B cell (primary cell): ENCODE measurements around the gene LRRC57. TPM values are rescaled to one million over a fixed set of nuclear protein-coding genes. Genes with fewer than 3 reads are reported as not detected.

ENCODE experiments used
- ATAC-seq: fragments of 200-7000 bp; cut with Tn5 transposase; one replicate; pipeline ENCODE4 v1.10.0; 2021; ENCODE audit warnings: low read depth, mild to moderate bottlenecking, moderate number of reproducible peaks, moderate library complexity
- CTCF ChIA-PET: fragments of 350-600 bp; sonication (Branson Sonifier 250); formaldehyde crosslinking; loops from one replicate; lab custom pipeline; 2021; ENCODE audit warnings: antibody characterized with exemption, inconsistent platforms; lab: Charles Lee
- POLR2A ChIA-PET: fragments of 350-600 bp; sonication (Branson Sonifier 250); formaldehyde crosslinking; loops from one replicate; lab custom pipeline; 2021; ENCODE audit warnings: antibody characterized with exemption; lab: Charles Lee
- DNase-seq: peaks from one replicate; pipeline ENCODE4 v3.0.0; 2013
- H2AFZ ChIP-seq: 2 replicates; pipeline ENCODE4 v1.6.1; 2012; ENCODE audit warnings: mild to moderate bottlenecking, low read depth, low read length; ENCODE audit not compliant: insufficient read depth, poor library complexity, severe bottlenecking
- H3K27ac ChIP-seq, 2 donors: 1 replicate in 1 of 2; 2 replicates in 1 of 2; pipeline ENCODE4 v1.5.1; 2012 to 2013; ENCODE audit warnings: low read length in 2 of 2, mild to moderate bottlenecking in 2 of 2, moderate library complexity in 1 of 2
- H3K27me3 ChIP-seq, 4 experiments: fragments of 200-600 bp in 1 of 4; sonication (generic) in 1 of 4; replicated peaks in 1 of 4; 1 replicate in 2 of 4; 2 replicates in 2 of 4; pipeline versions ENCODE4 v1.6.1 to v1.7.0; 2013 to 2016; ENCODE audit warnings: low read length in 3 of 4, mild to moderate bottlenecking in 2 of 4, mixed read lengths in 1 of 4, moderate library complexity in 1 of 4; ENCODE audit not compliant: insufficient read depth in 4 of 4, control insufficient read depth in 3 of 4; ENCODE audit errors: control extremely low read depth in 1 of 4
- H3K36me3 ChIP-seq, 2 experiments: replicated peaks in 1 of 2; 1 replicate in 1 of 2; 2 replicates in 1 of 2; pipeline versions ENCODE4 v1.6.1 to v1.7.1; 2013; ENCODE audit warnings: low read length in 1 of 2; ENCODE audit not compliant: insufficient read depth in 2 of 2, control insufficient read depth in 1 of 2; ENCODE audit errors: control extremely low read depth in 1 of 2, extremely low read depth in 1 of 2
- H3K4me1 ChIP-seq, 2 donors: fragments of 200-600 bp in 1 of 2; sonication (generic) in 1 of 2; 1 replicate in 1 of 2; 2 replicates in 1 of 2; pipeline versions ENCODE4 v1.5.1 to v1.6.1; 2013 to 2017; ENCODE audit warnings: low read length in 2 of 2; ENCODE audit not compliant: control insufficient read depth in 2 of 2, insufficient read depth in 2 of 2
- H3K4me2 ChIP-seq: replicated peaks from 2 replicates; pipeline ENCODE3; 2012; ENCODE audit warnings: mild to moderate bottlenecking, low read depth, low read length; ENCODE audit not compliant: poor library complexity, severe bottlenecking
- H3K4me3 ChIP-seq, 5 experiments: fragments of 200-600 bp in 1 of 5; sonication (generic) in 1 of 5; 1 replicate in 3 of 5; 2 replicates in 2 of 5; pipeline versions ENCODE4 v1.5.1 to v1.7.0; 2011 to 2016; ENCODE audit warnings: low read length in 4 of 5, mild to moderate bottlenecking in 4 of 5, low read depth in 2 of 5, control low read depth in 1 of 5, moderate library complexity in 1 of 5; ENCODE audit not compliant: insufficient read depth in 1 of 5; ENCODE audit errors: control extremely low read depth in 1 of 5, extremely low read depth in 1 of 5
- H3K79me2 ChIP-seq: fragments of 200-600 bp; sonication (generic); one replicate; pipeline ENCODE4 v1.6.0; 2016; ENCODE audit warnings: low read length; ENCODE audit not compliant: control insufficient read depth, insufficient read depth
- H3K9ac ChIP-seq: fragments of 200-600 bp; sonication (generic); 2 replicates; pipeline ENCODE4 v1.6.1; 2017; ENCODE audit warnings: mild to moderate bottlenecking, low read length, moderate library complexity
- H3K9me3 ChIP-seq, 3 donors: one replicate each; pipeline versions ENCODE4 v1.6.1 to v1.7.1; 2013; ENCODE audit warnings: low read length in 2 of 3; ENCODE audit not compliant: control insufficient read depth in 2 of 3, insufficient read depth in 1 of 3; ENCODE audit errors: control extremely low read depth in 1 of 3
- H4K20me1 ChIP-seq: 2 replicates; pipeline ENCODE4 v1.6.0; 2012; ENCODE audit warnings: mild to moderate bottlenecking, low read length; ENCODE audit not compliant: insufficient read depth, control insufficient read depth, poor library complexity, severe bottlenecking
- H3K27ac Mint-ChIP-seq: one replicate; pipeline ENCODE4 v1.8.0; 2021; ENCODE audit warnings: mixed read lengths
- H3K27me3 Mint-ChIP-seq: one replicate; pipeline ENCODE4 v1.8.0; 2021; ENCODE audit warnings: mixed read lengths
- H3K4me1 Mint-ChIP-seq: one replicate; pipeline ENCODE4 v1.8.0; 2021; ENCODE audit warnings: mixed read lengths
- H3K4me3 Mint-ChIP-seq: one replicate; pipeline ENCODE4 v1.8.0; 2021; ENCODE audit warnings: mixed read lengths
- H3K9me3 Mint-ChIP-seq: one replicate; pipeline ENCODE4 v1.8.0; 2022; ENCODE audit warnings: mixed read lengths; ENCODE audit not compliant: insufficient read depth
- CTCF ChIP-seq: fragments of 200-600 bp; IDR thresholded peaks from one replicate; pipeline ENCODE4 v1.8.0; 2022; ENCODE audit warnings: antibody characterized with exemption, mild to moderate bottlenecking
- EZH2 ChIP-seq: IDR thresholded peaks from 2 replicates; pipeline ENCODE4 v1.6.1; 2012; ENCODE audit warnings: borderline replicate concordance, low read depth, mild to moderate bottlenecking, moderate library complexity, low read length; ENCODE audit not compliant: insufficient read depth, poor library complexity, severe bottlenecking
- WGBS: methylation state at CpG from one replicate; pipeline ENCODE4 v1.1.5; 2013; ENCODE audit warnings: missing lambda C conversion rate; ENCODE audit not compliant: insufficient coverage; 5-methylcytosine and 5-hydroxymethylcytosine counted together
- intact Hi-C: fragments of 100-400 bp; cut with micrococcal nuclease; formaldehyde crosslinking; loops from one replicate; pipeline ENCODE4 v1.10.0; 2022
- polyA plus RNA-seq: library from polyadenylated mRNA; depleted of rRNA; stranded (reverse); fragments of >200 nt; gene quantifications from 2 replicates; pipeline ENCODE4 v1.2.3, GENCODE V29; 2012
- total RNA-seq, 2 donors: library from RNA; stranded (reverse); fragments of 120-200 nt in 1 of 2; gene quantifications; 1 replicate in 1 of 2; 2 replicates in 1 of 2; pipeline versions ENCODE4 v1.2.3 to v1.2.4, GENCODE V29; 2013 to 2022

LRRC57 gene
- total and polyA plus RNA-seq, 2 donors (not counting 1 experiment from before 2014, with no cell fraction given) = 13.9 to 25.4 TPM

- H3K4me3 ChIP-seq = peak overlapping the region in 4 of 5 experiments; percentile 99 to 100 (median 99)
- ATAC-seq (no peak), DNase-seq (no peak)
- peaks cover 20 to 26% of the 10 kb centered on the region in 2 donors for H3K4me1 ChIP-seq
- no peaks in the 10 kb centered on the region for H3K27me3 ChIP-seq
- peaks cover 71% of the 10 kb centered on the region for H3K79me2 ChIP-seq
- peak overlapping the region; percentile 81 for H3K4me3 Mint-ChIP-seq
- no peaks in the 10 kb centered on the region for H3K9me3 Mint-ChIP-seq
- peak overlapping the region; percentile 100 for H2AFZ ChIP-seq
- no peaks in the 10 kb centered on the region for H3K27me3 Mint-ChIP-seq
- WGBS = 60% methylated on average over 7 of the region's 12 CpGs
- POLR2A ChIA-PET = interaction anchor here (0.7 to 2.1 kb wide), 2 partner anchors 25 to 277 kb away, joined by 3 to 9 read pairs; partner anchors contain the start of genes STARD9 and TMEM87A
- peak overlapping the region; percentile 22 for H3K9ac ChIP-seq
- peaks cover 41% of the 10 kb centered on the region for H3K4me1 Mint-ChIP-seq
- peaks cover 0 to 3% (median 0%) of the 10 kb centered on the region in 3 donors for H3K9me3 ChIP-seq
- peak overlapping the region; percentile 39 for H3K27ac Mint-ChIP-seq
- no peak for TF ChIP-seq EZH2
- TF ChIP-seq CTCF = no peak
- intact Hi-C loops = loop anchor here (2.0 kb wide), 1 partner anchor 101 kb away; no protein-coding TSS in a partner anchor
- peaks cover 2 to 6% of the 10 kb centered on the region in 2 experiments for H3K36me3 ChIP-seq
- H3K4me2 ChIP-seq = peak overlapping the region; percentile 97
- H3K27ac ChIP-seq = no peak overlapping the region
- CTCF ChIA-PET = interaction anchor here (0.6 kb wide), 1 partner anchor 503 kb away, joined by 3 read pairs; no protein-coding TSS in a partner anchor
- no peaks in the 10 kb centered on the region for H4K20me1 ChIP-seq
Measured at GRCh38 chr15:42549741-42550392, 1.3 kb upstream of the LRRC57 start.
